Measurements from ENCODE around the gene TMEM212. TPM values are rescaled to one million over a fixed set of nuclear protein-coding genes. Genes with fewer than 3 reads are reported as not detected.

TMEM212 gene
- total and polyA plus RNA-seq, 11 donors: not detected

- ATAC-seq (peak in 1 of 4 donors; percentile 26), DNase-seq (no peak)
- intact Hi-C loops (cut with DNase I): no loop called here
- H3K27ac ChIP-seq: no peak overlapping the region
- no peak overlapping the region for H3K4me3 ChIP-seq
- TF ChIP-seq CTCF (IDR thresholded peaks at IDR 0.05) (no peak), POLR2A (IDR thresholded peaks at IDR 0.05) (no peak)
- H3K27me3 ChIP-seq: no peaks in the 10 kb centered on the region
- H3K4me1 ChIP-seq: peaks cover 0 to 39% (median 16%) of the 10 kb centered on the region in 12 donors
- H3K9me3 ChIP-seq: no peaks in the 10 kb centered on the region
- 65 to 74% (median 70%) methylated on average over 4 to 5 of the region's 5 CpGs for WGBS, 4 donors
- H3K36me3 ChIP-seq: no peaks in the 10 kb centered on the region
These were observed 22.2 kb downstream of the TMEM212 start for GRCh38 chr3:171865191-171865865.

GRCh38 chr3:171867981-171868380, 24.8 kb downstream of the TMEM212 start:
- Histone ChIP-seq H3K9me3 (no peaks in the 10 kb centered on the region), H3K27ac (no peak overlapping the region), H3K36me3 (no peaks in the 10 kb centered on the region), H3K27me3 (no peaks in the 10 kb centered on the region), H3K4me3 (no peak overlapping the region), H3K4me1 (peaks cover 0 to 21% (median 5%) of the 10 kb centered on the region in 12 donors)
- no peak for TF ChIP-seq POLR2A (IDR thresholded peaks at IDR 0.05)
- peak in 8 of 12 donors; percentile 8 to 49 (median 32) for TF ChIP-seq CTCF (IDR thresholded peaks at IDR 0.05)
- ATAC-seq: no peak
- intact Hi-C loops (cut with DNase I): no loop called here
- DNase-seq: no peak
- 84 to 89% (median 87%) methylated on average over 5 of the region's 5 CpGs for WGBS, 4 donors

- intact Hi-C loops (cut with DNase I): no loop called here
- no peak overlapping the region for H3K4me3 ChIP-seq
- H3K4me1 ChIP-seq: peaks cover 0 to 31% (median 16%) of the 10 kb centered on the region in 12 donors
- H3K27me3 ChIP-seq: no peaks in the 10 kb centered on the region
- H3K27ac ChIP-seq: no peak overlapping the region
- TF ChIP-seq POLR2A (IDR thresholded peaks at IDR 0.05): no peak
- TF ChIP-seq CTCF (IDR thresholded peaks at IDR 0.05): no peak
- no peak for ATAC-seq
- no peak for DNase-seq
- no peaks in the 10 kb centered on the region for H3K9me3 ChIP-seq
- 82 to 93% (median 87%) methylated on average over 8 of the region's 8 CpGs for WGBS, 4 donors
- H3K36me3 ChIP-seq: no peaks in the 10 kb centered on the region
These were observed 28.5 kb downstream of the TMEM212 start for GRCh38 chr3:171871392-171872274.

GRCh38 chr3:171873580-171873979, 30.4 kb downstream of the TMEM212 start:
- peak in 1 of 4 donors; percentile 32 for ATAC-seq
- WGBS, 4 donors: 31 to 63% (median 52%) methylated on average over 1 of the region's 1 CpG
- DNase-seq: no peak
- Histone ChIP-seq H3K27ac (peak overlapping the region in 6 of 12 donors; percentile 36 to 85 (median 51)), H3K4me3 (no peak overlapping the region), H3K36me3 (no peaks in the 10 kb centered on the region), H3K4me1 (peaks cover 0 to 37% (median 17%) of the 10 kb centered on the region in 12 donors), H3K27me3 (no peaks in the 10 kb centered on the region), H3K9me3 (no peaks in the 10 kb centered on the region)
- intact Hi-C loops (cut with DNase I): no loop called here
- TF ChIP-seq CTCF (IDR thresholded peaks at IDR 0.05) (no peak), POLR2A (IDR thresholded peaks at IDR 0.05) (no peak)

Data from heart left ventricle (tissue), 16 donors.